HG03460 (cell line): ENCODE data around the gene GLRA3.
"Not testable (repeated sequence)": the region's sequence is repeated elsewhere in the genome, so short reads cannot be mapped to it uniquely, and the experiment has no call there.

Source experiments
- ATAC-seq: cut with Tn5 transposase; IDR thresholded peaks from one replicate; pipeline ENCODE4 v1.9.1; 2021; ENCODE audit not compliant: unreplicated experiment

GLRA3 gene

DNA sequence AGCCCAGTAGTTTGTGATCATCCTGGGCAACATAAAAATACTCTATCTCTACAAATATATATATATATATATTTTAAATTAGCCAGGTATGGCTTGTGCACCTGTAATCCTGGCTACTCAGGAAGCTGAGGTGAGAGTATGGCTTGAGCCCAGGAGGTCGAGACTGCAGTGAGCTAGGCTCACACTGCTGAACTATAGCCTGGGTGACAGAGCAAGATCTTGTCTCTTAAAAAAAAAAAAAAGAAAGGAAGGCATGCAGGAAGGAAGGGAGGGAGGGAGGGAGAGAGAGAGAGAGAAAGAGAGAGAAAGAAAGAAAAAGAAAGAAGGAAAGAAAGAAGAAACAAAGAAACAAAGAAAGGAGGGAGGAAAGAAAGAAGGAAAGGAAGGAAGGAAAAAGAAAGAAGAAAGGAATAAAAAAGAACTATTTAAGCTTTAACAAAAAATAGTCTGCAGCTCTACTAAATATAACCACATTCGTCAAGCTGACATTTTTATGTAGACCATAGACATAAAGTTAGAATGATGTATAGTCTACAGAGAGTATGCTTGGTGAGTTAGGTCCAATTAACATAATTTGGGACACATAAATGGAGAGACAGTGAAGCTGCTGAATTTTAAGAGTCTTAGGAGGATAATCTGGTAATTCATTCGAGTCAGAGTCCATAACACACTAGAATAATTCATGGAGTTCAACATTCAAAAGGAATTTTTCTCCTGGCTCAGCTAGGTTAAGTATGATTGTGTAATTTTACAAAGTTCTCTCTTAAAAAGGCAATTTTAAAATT lies 111.9 kb downstream of the GLRA3 start:
- no peak for ATAC-seq

DNA sequence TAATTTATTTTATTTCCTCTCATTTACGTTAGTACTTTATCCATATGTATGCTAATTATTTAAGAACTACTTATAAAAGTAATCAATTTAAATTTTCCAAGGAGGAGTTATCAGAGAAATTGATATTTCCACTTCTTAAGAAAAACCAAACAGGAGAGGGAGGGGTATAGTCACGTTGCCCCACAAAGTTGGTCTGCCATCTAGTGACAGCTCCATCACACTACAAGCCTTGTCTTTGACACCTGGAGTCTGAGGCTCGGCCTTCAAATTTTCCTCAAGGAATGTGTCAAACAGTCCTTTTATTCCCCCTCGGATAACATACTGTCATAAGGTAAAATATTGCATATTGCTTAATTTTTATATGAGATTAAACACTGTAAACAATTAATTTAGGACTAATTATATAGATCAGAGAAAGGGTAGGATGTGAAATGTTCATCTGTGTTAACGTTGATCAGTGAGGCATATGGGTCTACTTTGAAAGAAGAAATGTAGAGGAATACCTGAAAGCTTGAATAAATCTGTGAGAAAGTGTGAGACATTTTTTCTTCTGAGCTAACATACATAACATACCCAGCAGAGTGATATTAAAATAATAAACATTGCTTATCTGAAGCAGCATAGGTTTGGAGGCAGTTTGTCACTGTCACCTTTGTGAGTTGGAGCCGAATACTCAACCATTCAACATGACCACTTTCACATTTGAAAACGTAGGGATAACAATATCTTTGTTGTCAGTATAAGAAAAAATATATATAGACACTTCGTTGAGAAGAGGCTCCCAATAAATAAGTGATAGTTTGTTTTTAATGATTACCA lies 114.4 kb downstream of the GLRA3 start:
- peak; percentile 91 for ATAC-seq

DNA sequence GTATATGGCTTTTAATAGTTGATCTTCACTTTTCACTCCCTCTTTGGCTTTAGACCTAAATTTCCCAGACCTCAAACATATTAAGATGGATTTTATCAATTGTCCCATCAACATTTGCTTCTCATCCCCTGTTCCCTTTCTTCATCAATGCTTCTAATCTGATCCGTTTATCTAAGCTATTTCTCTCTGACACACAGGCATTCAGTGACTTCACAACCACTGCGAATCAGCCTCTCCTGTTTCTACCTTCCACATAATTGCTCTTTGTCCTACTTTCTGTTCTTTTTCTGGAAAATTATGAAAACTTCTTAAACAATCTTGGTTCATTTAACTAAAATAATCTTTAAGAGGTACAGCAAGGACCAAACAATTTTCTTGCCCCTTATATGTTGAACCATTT lies 115.2 kb downstream of the GLRA3 start:
- no peak for ATAC-seq

DNA sequence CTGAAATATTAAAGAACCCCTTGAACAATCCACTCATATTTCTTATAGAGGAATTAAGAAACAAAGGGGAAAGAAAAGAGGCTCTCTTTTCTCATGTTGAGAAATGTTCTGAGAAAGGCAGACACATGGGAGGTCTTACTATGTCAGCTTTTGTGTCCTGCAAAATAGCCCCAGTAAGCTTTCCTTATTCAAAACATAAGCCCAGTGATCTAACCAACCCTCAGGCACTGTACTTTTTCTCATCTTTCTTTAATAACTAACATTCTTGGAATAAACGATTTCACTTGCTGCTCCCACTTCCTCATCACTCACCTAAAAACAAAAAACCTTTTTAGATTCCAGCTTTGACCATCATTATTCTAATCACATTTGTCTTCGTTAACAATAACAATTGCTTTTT lies 115.9 kb downstream of the GLRA3 start:
- ATAC-seq = no peak

DNA sequence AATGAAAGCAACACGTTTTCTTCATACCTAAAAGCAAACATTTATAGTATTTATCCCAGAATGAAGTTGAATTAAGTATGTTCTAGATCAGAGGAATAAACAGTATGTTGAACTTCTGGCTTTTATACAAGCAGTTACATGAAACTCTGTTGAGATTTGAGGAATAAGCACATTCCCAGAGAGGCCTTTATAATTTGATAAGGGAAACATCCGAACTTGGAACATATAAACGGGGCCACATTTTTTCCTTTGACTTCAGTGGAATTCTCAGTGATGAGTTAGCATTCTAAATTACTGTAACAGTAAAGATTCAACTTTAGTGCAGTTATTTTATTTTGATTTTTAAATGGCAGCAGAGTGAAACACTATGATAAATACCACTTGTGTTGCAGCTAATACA lies 119.5 kb downstream of the GLRA3 start:
- ATAC-seq = no peak

DNA sequence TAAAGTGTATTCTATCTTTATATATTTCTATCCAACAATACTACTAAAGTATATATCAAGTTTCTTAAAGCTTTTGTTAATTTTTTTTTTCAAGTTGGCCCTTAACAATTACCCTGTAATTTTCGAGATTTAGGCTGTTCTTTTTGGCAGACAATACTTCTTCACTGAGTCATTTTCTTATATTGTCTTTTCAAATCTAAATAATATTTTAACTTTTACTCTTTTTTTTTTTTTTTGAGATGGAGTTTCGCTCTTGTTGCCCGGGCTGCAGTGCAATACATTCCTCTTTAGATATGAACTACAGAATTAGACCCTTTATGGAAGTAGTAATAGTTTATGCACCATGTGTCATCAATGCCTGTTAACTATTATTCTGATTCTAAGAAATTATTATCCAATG lies 120.7 kb downstream of the GLRA3 start:
- no peak for ATAC-seq

DNA sequence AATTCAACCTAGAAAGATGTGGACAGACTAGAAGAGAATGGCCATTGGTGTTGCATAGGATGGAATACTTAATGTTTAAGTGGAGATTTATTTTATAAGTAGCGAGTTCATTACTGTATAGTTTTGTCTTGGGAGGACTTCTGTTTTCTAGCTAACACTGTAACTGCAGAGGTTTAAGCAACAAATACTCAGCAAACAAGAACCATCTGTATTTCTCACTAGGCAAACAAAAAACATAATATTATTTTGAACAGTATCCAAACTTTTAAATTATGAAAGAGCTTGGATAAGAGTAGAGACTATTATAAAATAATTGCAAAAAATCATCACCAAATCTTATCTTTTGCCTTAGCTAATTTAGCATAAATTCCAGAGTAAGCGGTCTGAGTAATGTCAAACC lies 121.1 kb downstream of the GLRA3 start:
- no peak for ATAC-seq

DNA sequence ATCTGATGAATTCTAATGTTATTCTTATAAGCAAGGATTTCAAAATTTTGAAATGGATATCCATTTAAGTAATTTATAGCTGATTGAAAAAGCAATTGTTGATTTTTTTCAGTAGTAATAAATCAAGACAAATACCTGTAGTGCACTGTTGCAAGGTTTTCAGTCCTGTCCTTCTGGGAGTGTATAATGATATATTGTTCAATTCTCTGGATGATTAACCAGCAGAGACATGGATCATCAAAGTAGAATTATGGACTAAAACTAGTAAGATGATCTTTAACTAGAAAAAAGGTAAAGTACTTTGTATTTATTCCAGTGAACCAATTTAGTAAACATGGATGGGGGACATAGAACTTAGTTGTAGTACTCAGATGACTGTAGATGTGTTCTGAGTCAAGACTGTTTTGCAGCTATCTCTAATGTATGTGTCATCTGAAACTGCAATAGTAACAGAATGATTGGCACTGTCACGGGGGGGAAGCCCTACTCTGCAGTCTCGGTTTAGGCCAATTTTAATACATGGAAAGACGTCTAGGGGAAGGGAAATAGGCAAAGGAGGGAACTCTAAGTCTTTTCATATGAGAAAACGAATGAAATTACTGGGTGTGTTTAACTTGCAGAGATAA lies 121.9 kb downstream of the GLRA3 start:
- peak; percentile 98 for ATAC-seq

DNA sequence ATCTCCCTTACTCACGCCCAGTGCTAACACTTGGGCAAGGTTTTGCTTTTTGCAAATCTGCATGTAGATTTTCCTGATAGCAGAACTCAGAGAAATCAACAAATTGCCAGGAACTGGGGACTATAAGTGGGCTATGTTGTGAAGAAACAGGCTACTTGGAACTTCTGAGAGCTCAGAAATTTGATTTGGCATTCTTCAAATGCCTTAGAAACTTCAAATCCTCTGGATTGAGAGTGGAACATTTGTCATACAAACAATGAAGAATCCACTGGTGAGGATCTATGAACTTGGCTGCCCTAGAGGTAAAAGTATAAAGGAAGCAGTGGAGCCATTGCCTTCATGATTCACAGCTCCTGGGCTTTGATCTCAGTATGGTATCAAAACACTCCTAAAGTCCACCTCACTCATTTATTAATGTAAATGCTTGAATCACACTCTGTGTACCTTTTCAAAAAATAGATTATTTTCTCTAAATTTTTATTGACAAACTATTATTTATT lies 126.0 kb downstream of the GLRA3 start:
- ATAC-seq = no peak

DNA sequence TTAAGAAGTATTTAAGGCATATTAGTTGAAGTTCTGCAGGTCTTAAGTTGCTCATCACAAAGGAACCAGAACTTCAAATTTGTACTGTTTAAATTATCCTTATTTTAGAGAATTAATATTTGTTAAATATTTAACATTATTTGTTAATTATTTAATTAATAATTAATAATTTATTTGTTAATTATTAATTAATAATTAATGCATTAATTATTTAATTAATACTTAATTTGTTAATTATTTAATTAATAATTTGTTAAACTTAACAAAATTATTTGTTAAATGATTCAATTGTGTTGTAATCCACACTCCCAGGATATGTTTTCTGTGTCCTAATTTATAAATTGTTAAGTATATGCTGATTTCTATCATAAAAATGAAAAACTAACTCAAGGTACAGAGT lies 129.4 kb downstream of the GLRA3 start:
- no peak for ATAC-seq

DNA sequence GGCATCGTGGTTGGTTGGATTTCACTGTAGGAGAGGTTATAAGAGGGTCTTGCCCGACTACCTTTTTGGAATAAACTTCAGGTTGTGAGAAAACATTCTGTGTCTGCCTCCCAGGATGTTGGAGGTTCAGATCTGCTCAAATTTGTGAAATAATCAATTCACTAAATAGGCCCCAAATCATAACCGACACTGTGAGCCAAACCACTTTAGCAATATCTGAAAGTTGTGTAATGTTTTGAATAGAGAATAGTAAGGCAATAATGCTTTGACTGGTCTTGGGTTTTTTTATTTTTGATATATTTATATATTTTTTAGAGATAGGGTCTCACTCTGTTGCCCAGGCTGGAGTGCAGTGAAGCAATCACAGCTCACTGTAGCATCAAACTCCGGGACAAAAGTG lies 131.2 kb downstream of the GLRA3 start:
- ATAC-seq = no peak

DNA sequence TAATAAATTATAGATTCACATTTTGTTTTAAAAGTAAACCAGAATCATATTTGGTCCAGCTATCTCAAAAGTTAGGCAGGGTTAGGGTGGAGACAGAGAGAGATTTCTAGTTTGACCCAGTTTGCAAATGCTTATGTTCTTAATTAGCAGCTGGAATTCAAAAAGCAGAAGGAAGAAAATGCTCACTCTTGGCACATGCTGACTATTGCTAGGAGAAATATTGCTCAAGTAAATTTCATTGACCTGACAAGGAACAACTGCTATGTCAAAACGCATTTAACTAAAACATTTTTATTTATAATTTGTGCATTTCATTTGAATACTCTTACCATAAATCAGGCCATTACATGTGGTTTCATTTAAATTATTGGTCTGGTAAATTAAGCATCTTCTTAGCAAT lies 131.8 kb downstream of the GLRA3 start:
- ATAC-seq = no peak

DNA sequence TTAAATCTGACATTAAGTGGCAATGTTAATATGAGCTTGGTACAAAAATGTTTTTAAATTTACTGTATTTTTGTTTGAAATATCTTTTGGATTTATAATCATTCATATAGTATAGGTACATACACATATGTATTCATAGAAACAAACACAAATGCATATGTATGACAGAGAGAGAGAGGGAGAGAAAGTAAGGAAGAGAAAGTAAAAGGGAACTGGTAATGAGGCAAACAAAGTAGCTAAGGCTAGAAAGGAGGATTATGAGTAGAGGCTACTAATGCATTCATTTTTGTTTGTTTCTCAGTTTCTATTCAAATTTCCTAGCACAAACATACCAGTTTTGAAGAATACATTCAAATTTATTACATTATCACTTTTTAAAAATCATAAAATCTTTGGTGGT lies 132.4 kb downstream of the GLRA3 start:
- no peak for ATAC-seq

DNA sequence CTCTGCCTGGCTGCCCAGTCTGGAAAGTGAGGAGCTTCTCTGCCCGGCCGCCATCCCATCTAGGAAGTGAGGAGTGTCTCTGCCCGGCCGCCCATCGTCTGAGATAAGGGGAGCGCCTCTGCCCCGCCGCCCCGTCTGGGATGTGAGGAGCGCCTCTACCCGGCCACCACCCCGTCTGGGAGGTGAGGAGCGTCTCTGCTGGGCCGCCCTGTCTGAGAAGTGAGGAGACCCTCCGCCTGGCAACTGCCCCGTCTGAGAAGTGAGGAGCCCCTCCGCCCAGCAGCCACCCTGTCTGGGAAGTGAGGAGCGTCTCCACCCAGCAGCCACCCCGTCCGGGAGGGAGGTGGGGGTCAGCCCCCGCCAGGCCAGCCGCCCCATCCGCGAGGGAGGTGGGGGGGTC lies 137.2 kb downstream of the GLRA3 start:
- not testable (repeated sequence) for ATAC-seq

DNA sequence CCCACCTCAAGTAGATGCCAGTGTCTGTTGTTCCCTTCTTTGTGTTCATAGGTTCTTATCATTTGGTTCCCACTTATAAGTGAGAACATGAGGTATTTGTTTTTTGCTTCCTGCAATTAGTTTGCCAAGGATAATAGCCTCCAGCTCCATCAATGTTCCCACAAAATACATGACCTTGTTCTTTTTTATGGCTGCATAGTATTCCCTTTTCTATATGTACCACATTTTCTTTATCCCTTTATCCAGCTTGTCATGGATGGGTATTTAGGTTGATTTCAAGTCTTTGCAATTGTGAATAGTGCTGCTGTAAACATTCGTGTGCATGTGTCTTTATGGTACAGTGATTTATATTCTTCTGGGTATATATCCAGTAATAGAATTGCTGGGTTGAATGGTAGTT lies 138.4 kb downstream of the GLRA3 start:
- no peak for ATAC-seq

DNA sequence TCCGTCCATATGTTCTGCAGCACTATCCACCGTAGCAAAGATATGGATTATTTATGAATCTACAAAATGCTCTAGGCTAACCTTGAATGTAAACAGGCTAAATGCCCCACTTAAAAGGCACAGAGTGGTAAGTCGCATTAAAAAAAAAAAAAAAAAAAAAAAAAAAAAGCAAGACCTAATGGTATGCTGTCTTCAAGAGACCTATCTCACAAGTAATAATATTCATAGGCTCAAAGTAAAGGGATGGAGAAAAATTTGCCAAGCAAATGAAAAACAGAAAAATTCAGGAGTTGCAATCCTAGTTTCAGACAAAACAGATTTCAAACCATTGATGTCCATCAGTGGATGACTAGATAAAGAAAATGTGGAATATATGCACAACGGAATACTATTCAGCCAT lies 139.4 kb downstream of the GLRA3 start:
- ATAC-seq = no peak

DNA sequence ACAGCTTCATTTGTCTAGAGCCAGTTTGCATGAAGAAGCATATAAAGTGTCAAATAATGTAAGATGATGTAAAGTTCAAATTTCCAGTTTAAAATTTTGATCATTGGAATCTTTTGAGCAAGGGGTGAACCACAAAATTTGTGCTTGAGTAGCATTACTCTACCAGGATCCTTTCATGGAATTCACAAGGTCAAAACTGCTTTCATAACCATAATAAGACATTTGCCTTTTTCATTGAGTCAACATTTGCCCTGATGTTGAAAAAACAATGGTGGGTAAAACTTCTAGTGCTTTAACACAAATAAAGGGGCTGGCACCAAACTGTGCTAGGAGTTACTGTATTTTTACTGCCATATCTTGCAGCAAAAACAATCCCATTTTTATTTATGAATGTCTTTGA lies 142.2 kb downstream of the GLRA3 start:
- ATAC-seq = no peak

DNA sequence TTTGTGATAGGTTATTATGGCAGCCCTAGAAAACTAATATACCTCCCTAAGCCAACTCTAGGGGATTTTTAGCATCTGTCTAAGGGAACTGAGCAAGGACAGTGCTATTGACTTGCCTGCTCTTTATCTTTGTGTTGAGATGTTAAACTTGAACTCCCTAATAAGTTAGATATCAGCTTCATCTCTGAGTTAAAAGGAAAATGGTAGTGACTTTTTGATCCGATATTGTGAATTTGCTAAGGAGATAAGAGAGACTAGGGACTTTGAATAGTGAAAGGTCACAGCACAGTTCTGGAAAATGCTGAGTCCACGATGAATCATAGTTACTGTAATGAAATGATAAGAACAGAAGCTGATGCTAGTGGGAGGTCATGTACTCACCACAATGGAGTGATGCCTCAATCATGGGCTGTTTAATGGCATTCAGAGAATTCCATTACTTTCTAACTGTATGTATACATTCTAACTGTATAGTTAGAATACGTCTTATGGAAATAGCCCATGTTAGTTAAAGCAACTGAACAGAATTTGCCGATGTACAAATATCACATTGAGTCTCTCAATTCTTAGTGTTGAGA lies 147.2 kb downstream of the GLRA3 start:
- no peak for ATAC-seq

DNA sequence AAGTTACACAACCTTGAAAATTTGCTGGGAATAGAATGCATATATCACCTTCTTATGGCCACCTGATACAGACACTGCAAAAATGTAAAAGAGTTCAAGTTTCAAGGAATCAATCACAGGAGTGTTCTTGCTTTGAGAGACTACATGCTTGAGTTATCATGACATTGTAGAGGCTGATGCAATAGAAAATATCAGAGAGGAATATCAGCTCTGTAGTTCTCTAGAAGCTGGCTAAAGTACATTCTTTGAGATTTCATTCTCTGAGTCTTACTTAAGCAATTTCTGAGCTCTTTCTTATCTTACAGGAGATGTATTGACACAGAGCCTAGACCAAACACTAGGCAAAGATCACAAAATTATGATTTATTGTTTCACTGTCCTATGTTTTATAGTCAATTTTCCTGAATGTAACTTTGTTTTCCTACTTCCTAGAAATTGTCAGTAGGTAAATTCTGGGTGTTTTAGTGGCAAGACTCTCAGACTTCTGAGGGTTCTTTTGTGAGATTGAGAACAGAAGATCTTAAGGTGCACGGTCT lies 154.7 kb downstream of the GLRA3 start:
- ATAC-seq = no peak

DNA sequence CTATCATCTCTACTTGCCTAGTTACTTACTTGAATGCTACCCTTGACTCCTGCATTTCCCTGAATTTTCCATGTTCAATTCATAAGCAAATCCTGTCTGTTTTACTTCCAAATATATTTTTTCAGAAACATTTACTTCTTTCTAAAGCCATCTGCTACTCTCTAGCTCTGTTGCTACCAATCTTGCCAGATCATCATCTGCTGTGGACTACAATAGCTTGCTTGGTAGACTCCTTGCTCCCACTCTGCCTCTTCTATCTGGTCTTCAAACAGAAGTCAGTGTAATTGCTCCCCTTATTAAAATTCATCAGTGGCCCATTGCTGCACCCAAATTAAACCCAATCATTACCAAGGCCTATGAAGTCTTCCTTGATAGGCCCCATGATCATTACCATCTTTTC lies 155.2 kb downstream of the GLRA3 start:
- ATAC-seq = no peak

DNA sequence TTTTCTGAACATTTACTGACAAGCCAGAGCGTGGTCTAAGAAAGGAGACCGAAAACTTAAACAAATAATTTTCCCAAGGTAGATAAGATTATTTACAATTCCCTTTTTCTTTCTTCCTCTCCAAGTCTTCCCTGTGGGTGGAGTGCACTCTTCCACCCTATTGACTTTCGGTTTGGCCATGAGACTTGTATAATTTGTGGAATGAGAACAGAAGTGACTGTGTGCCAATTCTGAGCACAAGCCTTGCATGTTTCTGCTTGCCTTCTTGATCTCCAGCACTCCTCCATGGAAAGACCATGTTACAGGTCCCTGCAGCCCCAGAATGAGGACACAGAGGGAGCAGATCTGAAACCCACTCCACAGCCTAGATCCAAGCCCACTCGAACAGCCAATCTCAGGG lies 156.8 kb downstream of the GLRA3 start:
- ATAC-seq = no peak
